Measurements from ENCODE around the gene ADGRD1. TPM values are rescaled to one million over a fixed set of nuclear protein-coding genes. Genes with fewer than 3 reads are reported as not detected.

The ADGRD1 gene
- total RNA-seq, 1 donor from 2014 or later, result 83.6 TPM

DNA sequence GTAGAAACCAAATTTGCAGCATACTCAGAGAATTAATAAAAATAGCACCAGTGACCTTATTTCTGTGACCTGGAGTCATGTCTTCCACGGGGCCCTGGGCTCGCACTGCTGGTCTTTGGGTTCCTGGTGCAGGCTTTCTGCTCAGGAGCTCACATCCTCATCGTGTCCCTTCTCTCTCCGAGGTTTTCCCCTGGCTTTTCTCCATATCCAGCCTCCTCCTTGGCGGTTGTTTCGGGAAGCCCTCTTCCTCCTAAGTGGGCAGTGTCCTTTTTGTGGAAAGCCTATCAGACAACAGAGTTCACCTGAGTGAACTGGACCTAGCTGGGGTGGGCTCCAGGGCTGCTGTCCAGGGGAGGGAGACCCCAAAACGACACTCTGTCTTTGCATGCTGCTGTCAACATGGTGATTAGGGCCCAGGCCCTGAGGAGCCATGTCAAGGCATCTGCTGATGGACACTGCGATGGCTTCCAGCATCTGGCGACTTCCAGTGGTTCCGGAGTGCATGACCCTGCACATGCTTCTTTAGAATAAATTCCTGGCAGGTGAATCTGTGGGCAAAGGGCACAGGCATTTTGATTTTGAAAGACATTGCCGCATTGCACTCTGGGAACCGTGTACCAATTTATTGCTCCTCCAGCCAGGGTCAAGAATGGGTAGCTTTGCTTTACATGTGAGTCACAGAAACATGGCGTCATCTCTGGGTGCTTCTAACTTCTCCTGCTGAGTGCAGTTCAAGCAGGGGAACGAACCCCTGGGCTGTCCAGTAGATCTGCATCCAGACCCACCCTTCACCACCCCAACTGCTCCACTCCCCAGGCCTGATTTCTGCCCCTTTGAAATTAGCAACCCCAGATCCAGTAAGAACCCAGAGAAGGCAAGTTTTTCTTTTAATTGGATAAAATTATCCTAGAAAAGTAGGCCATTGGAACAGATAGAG lies 136.8 kb downstream of the ADGRD1 start:
- ATAC-seq, result no peak
- intact Hi-C loops (cut with micrococcal nuclease), result no loop called here
- peak; percentile 18 for DNase-seq

DNA sequence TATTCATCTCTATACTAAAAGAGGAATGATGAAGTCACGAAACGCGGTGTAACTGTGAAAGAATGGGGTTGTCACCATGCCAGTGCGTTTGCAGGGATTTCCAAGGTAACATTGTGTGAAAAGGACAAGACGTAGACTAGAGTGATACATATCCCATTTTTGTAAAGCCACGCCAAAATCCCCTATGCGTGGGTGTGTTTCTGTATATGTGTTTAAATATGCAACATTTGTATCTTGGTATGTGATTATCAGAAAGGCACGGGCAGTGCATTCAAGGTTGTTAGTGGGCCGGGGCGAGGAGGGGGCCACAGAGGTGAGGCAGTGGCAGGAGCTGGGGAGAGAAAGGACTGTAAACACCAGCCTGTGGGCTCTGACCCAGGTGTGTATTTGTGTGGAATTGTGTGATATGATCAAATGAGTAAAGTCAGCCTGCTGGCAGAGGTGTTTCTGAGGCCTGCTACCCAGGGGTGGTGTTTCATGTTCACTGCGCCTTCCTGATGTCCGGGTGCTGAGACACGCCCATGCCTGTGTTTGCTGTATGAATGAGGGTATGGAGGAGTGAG lies 137.8 kb downstream of the ADGRD1 start:
- ATAC-seq (no peak), DNase-seq (peak; percentile 7)
- intact Hi-C loops (cut with micrococcal nuclease), result no loop called here

DNA sequence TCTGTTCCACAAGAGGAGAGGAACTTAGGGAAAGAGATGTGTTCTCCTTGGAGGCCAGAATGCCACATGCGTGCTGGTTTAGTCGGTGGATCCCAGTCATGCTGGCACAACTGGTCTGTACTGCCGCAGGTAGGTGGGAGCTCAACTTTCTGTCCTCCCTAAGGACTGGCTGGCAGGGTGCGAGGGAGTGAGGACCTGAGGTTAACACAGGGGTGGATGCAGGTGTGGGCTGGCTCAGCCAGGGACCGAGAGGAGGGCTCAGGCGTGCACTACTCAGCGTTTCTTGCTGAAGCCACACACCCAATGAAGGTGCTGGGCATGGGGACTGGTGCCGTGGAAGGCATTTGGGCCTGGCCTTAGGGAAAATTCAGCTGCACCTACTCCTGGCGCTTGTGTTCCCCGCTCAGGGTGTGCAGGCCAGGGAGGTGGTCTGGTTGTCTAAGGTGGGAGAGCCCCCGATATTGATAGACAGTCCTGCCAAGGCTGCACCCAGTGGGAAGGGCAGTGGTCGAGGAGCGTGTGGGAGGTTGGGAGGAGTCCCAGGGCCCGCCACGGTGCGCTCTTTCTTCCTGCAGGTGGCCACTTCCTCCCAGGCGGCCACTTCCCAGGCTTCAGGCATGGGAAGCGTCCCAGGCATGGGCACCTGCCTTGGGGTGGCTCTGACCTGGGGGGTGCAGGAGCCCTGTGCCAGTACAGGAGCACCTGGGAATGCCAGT lies 138.4 kb downstream of the ADGRD1 start:
- DNase-seq, result peak; percentile 30
- no peak for ATAC-seq
- intact Hi-C loops (cut with micrococcal nuclease), result no loop called here

DNA sequence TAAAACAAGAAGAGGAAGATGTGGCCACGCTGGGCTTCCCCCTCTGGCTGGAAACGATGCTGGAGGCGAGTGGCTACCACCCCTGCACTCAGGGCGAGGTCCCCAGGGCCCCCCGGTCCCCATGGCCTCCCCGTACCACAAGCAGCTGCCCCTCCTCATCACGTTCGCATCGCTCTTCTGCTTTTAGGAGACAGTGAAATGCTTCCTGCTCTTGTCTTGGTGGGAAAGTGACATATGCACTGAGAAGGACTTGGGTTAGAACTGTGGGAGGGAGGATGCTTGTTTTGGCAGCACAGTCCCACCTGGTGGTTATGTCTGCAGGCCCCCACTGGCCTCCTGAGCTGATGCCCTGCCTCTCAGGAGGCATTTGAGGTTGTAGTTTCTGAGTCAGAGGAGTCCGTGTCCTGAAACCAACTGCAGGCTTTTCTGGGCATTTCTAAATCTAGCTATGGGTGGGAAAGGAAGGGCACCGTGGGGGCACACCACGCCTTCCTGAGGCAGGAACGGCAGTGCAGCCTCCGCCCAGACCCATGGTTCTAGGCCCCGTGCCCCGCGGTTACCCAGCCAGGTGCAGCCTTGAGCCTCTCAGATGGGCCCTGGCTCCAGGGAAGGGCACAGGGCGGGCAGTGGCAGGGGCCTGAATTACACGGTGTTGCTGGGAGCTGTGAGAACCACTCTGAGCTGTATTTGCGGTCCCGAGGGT lies 139.3 kb downstream of the ADGRD1 start:
- ATAC-seq, result no peak
- peak; percentile 28 for DNase-seq
- intact Hi-C loops (cut with micrococcal nuclease), result no loop called here

DNA sequence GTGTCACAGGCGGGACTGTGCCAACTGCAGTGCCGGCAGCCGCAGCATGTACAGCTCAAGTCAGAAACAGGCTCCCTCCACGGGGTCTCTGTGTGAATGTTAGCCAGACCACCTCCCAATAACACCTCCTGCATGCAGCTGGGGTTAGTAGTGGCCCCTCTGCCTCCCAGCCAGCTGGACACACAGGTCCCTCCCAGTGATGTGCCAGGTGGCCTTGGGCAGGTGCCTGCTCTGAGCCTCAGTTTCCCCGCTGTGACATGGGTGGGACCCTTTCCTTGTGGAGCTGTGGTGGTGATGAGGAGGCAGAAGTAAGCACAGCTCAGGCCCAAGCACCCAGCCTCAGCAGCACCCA lies 139.9 kb downstream of the ADGRD1 start:
- ATAC-seq (no peak), DNase-seq (no peak)
- intact Hi-C loops (cut with micrococcal nuclease), result no loop called here

DNA sequence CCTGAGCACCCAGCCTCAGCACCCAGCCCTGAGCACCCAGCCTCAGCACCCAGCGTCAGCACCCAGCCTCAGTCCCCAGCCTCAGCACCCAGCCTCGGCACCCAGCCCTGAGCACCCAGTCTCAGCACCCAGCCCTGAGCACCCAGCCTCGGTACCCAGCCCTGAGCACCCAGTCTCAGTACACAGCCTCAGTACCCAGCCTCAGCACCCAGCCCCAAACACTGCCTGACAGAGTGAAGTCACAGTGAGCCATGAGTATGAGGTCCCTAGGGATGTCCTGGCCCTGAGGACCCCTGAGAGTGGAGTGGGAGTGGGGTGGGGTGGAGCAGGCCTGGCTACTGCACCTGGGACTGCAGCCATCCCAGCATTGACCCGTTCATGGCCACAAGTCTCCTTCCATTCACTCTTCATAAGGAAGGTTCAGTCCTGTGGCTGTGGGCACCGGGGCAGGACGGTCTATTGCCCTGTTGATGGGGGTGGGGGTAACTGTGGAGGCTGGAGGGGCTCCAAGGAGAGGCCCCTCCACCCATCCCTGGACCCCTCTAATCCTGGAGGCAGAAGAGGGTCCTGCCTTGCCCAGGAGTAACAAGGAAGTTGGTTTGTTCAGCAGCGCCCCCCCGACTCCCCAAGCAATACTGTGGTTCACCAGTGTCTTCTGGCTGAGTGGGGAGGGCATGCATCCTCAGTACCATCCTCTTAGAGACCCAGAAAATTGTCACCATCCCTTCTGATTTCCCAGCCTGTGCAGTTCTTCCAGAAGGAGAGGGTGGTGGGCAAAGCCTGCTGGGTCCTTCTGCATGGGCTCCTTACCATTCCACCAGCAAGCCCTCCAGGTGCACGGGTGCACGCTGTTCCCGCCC lies 140.5 kb downstream of the ADGRD1 start:
- ATAC-seq, result no peak
- intact Hi-C loops (cut with micrococcal nuclease), result no loop called here
- DNase-seq, result peak; percentile 15

DNA sequence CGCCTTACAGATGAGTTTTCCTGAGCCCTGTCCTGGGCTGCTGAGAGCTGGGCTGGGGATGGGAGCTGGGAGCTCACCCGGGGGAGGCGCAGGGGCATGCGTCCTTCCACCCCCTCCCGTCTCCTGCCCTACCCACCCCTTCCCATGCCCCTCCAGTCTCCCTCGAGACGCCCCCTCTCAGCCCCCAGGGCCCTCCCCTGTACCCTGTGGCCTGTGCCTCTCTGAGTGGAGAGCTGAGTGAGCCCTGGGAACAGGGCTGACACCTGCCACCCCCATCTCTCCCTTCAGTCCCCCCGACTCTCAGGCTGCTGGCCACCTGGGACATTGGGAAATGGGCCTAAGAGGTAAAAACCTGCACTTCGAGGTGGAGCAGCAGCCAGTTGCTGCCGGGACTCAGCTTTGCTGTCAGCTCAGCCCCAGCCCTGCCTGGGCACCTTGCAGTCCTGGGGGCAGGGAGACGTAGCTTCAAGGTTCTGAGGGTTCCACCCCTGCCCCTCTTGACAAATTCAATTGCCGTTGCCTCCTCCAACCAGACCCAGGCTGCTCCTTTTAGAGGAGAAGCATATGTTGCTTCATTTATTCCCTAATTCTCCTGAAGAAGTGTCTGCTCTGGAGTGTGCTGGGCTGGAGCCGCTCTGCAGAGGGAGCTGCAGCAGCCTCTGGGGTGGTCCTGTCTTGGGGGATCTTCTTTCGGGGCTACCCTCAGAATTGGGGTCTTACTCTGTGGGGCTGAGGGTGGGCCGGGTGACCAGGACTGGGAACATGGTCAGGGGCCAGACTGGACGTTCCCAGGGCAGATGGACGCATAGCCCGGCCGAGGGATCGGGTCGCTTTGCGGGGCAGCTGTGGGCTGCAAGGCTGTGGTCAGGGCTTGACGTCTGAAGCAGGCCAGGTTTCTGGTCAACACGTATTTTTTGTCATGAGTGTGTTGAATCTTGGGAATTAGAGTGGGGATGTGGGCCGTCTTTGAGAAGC lies 141.4 kb downstream of the ADGRD1 start:
- ATAC-seq (no peak), DNase-seq (peak; percentile 19)
- intact Hi-C loops (cut with micrococcal nuclease), result no loop called here

DNA sequence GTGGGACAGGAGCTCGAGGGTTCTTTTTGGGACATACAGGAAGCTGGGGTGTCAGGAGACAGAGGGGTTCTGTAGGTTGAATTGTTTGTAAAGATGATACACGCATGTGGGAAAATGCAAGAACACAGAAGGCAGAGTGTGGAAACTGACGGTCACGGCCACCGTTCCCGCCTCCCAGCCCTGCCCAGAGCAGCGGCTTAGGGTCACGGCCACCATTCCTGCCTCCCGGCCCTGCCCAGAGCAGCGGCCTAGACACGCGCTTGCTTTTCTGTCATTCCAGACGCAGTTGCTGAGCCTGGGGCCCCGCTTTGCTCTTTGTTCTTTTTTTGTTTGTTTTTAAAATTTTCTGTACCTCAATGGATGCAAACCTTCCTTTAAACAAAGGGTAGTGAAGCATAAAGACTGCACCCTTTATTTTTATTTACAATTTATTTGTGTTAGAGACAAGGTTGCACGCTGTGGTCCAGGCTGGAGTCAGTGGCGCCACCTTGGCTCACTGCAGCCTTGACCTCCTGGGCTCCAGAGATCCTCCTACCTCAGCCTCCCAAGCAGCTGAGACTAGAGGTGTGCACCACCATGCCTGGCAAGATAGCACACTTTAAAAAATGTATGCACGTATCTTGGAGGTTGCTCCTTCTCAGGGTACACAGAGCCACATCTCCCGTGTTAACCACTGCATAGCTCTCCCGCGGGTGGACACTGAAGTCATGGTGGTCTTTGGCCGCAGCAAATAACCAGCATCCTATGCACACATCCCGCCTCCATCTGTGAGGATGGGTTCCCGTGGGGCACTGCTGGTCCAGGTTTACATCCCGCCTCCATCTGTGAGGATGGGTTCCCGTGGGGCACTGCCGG lies 142.3 kb downstream of the ADGRD1 start:
- ATAC-seq (no peak), DNase-seq (peak; percentile 35)
- intact Hi-C loops (cut with micrococcal nuclease), result no loop called here

DNA sequence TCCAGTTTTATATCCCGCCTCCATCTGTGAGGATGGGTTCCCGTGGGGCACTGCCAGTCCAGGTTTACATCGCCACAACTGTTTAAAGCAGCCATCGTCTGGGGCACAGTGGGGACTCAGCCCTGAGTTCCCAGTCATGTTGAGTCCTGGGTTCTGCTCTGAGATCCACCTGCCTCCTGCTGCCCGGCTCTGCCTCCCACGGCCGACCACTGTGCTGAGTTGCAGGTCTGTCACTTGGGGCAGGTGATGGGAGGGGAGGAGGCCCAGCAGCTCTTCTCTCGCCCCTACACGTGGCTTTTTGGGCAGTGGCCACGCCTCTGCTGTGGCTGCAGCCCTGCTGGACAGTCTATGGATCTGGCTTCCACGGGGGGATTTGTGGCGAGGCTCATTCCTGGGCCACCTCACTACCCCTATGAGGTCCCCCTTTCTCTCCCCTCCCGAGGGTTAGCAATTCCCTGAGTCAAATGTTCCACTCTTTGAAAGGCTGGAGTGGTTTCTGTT lies 143.0 kb downstream of the ADGRD1 start:
- intact Hi-C loops (cut with micrococcal nuclease), result no loop called here
- DNase-seq, result peak; percentile 28
- ATAC-seq, result no peak

DNA sequence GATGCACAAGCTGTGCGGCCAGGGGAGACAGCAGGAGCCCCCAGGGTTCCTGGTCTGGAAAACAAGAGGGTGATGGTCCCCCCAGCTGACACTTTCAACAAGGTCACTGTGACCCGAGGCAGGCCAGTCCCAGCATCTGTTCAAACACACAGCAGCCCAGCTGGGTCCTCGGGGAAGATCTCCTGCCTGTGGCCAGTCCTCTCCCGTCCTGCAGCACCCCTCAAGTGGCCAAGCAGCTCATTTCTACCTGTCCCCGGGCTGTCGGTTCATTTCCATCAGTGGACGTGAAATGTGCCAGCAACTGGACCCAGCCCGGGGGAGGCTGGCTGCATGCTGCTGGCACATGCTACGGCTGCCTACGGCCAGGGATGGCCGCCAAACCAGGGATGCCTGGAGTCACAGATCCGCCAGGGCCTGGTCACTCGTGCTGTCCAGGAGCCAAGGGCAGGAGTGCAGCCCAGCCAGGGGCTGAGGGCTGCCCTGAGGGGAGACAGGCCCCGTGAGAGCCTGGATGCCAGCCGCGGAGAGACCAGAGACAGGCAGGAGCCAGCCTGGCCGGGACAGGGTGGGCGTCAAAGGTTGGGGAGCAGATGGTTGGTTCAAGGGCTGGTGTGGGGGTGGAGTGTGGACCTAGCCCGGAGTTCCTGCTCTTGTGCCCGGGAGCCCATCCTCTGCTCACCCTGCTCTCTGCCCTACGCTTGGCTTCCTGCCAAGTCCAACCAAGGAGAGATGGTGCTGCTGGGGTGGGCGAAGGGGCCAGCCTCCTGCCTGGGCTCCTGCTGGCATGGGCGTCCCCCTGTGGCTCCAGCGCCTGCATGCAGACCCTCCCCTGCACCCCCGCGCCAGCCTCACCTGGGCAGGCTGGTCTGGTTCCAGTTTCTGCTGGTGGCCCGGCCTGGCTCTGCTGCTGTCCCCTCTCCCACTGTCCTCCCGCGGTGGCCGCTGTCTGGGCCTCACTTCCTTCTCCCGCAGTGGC lies 143.8 kb downstream of the ADGRD1 start:
- intact Hi-C loops (cut with micrococcal nuclease), result no loop called here
- DNase-seq, result peak; percentile 79
- ATAC-seq, result peak; percentile 82

DNA sequence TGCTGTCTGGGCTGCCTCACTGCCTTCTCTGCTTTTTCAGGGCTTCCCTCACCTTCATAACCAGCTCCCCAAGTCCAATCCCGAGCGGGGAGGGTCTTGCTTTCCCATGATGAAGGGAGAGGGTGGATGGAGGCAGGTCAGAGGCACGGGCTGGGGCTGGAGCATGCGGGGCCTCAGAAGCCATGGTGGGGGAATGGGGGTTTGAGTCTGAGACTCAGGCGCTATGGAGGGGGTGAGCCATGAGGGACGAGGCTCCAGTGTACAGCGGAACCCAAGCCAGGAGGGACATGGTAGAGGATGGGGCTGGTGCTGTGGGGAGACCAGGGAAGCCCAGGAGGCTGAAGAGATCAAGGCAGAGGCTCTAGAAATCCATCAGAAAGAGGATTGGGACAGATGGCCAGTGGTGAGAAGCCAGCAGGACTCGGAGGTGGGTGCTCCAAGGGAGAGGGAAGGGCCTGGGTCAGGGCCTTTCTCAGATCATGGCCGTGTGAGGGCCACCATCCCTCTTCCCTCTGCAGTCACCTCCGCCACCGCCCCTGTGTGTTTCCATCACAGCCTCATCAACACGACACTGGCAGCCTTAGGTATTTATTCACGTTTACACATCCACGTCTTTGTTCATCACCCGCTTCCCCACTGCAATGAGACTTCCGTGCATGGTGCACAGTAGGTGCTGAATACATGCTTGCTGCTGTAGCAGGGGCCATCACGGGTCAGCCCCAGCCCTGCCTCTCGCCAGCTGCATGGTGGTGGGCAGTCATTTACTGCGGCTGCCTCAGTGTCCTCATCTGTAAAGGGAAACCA lies 144.7 kb downstream of the ADGRD1 start:
- ATAC-seq (no peak), DNase-seq (peak; percentile 20)
- intact Hi-C loops (cut with micrococcal nuclease), result no loop called here

DNA sequence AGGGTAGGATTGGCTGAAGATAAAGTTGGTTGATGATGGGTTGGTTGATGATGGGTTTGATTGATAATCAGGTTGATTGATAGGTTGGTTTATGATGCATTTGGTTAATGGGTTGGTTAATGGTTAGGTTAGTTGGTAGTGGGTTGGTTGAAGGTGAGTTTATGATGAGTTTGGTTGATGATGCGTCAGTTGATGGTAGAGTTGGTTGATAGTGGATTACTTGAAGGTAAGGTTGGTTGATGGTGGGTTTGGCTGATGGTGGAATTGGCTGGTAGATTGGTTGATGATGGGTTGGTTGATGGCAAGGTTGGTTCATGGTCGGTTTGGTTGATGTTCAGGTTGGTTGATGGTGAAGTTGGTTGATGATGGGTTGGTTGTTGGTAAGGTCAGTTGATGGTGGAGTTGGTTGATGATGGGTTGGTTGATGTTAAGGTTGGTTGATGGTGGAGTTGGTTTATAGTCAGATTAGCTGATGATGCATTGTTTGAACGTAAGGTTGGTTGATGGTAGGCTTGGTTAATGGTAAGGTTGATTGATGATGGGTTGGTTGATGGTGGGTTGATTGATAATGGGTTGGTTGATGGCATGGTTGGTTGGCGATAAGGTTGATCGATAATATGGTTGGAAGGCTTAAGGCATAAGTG lies 146.4 kb downstream of the ADGRD1 start:
- intact Hi-C loops (cut with micrococcal nuclease), result no loop called here
- DNase-seq (no peak), ATAC-seq (no peak)

DNA sequence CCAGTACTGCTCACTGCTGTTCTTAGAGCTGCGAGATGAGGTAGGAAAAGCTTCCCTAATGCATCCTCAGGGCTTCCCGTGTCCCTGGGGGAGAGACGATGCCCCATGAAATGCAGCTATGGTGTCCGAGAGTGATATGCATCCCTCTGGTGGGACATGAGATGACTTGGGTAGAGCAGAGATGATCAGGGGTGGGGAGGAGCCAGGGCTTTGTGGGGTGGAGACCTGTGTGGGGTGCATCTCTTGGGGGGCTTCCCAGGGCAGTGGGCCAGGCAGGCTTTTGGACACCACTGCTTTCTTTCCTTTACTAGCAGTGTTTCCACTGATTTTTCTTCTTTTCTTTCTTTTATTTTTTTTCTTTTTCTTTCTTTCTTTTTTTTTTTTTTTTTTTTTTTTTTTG lies 147.3 kb downstream of the ADGRD1 start:
- DNase-seq (no peak), ATAC-seq (no peak)
- intact Hi-C loops (cut with micrococcal nuclease), result no loop called here
